Caco-2 (cell line): ENCODE data around the gene TEX36. TPM values are rescaled to one million over a fixed set of nuclear protein-coding genes. Genes with fewer than 3 reads are reported as not detected.

Experiments
- BruUV-seq: library from RNA; stranded (reverse); fragments of 400-500 nt; replicated peaks from 2 replicates; lab custom pipeline; 2021; lab: Mats Ljungman, UMichigan
- CTCF ChIA-PET: fragments of 300-600 bp; sonication (Branson Sonifier 250); formaldehyde crosslinking; loops from one replicate; lab custom pipeline; 2022; ENCODE audit warnings: antibody characterized with exemption; lab: Charles Lee
- POLR2A ChIA-PET: fragments of 300-600 bp; sonication (Branson Sonifier 250); formaldehyde crosslinking; loops from one replicate; lab custom pipeline; 2022; ENCODE audit warnings: antibody characterized with exemption; lab: Charles Lee
- DNase-seq, 2 experiments: peaks; one replicate each; pipeline versions ENCODE4 v3.0.0 to v3.0.0-alpha.2; 2020 to 2022
- H3K27me3 ChIP-seq: replicated peaks from 2 replicates; pipeline ENCODE4 v1.6.0; 2011; ENCODE audit warnings: low read length; ENCODE audit not compliant: control insufficient read depth, insufficient read depth
- H3K36me3 ChIP-seq: 2 replicates; pipeline ENCODE4 v1.5.1; 2011; ENCODE audit warnings: low read length; ENCODE audit not compliant: control insufficient read depth, insufficient read depth
- H3K4me1 ChIP-seq: fragments of 250-450 bp; sonication (Bioruptor Pico); 2 replicates; pipeline ENCODE4 v1.5.1; 2020; ENCODE audit warnings: mild to moderate bottlenecking
- H3K4me3 ChIP-seq: 2 replicates; pipeline ENCODE4 v1.5.1; 2011; ENCODE audit warnings: low read depth, mild to moderate bottlenecking, control low read depth, low read length
- H3K9me3 ChIP-seq: fragments of 250-450 bp; sonication (Bioruptor Pico); 2 replicates; pipeline ENCODE4 v1.5.1; 2020; ENCODE audit warnings: mild to moderate bottlenecking, moderate library complexity
- H3K27ac Mint-ChIP-seq: one replicate; pipeline ENCODE4 v1.8.0; 2022; ENCODE audit warnings: mixed read lengths; ENCODE audit not compliant: unreplicated experiment
- H3K27me3 Mint-ChIP-seq: one replicate; pipeline ENCODE4 v1.8.0; 2022; ENCODE audit warnings: mixed read lengths; ENCODE audit not compliant: insufficient read depth, unreplicated experiment
- H3K36me3 Mint-ChIP-seq: one replicate; pipeline ENCODE4 v1.8.0; 2022; ENCODE audit warnings: mild to moderate bottlenecking, mixed read lengths; ENCODE audit not compliant: insufficient read depth, unreplicated experiment
- H3K4me1 Mint-ChIP-seq: one replicate; pipeline ENCODE4 v1.8.0; 2022; ENCODE audit warnings: low read depth, mixed read lengths; ENCODE audit not compliant: unreplicated experiment
- H3K4me3 Mint-ChIP-seq: one replicate; pipeline ENCODE4 v1.8.0; 2022; ENCODE audit warnings: mild to moderate bottlenecking, moderate library complexity, mixed read lengths; ENCODE audit not compliant: unreplicated experiment
- H3K9me3 Mint-ChIP-seq: one replicate; pipeline ENCODE4 v1.8.0; 2022; ENCODE audit warnings: mixed read lengths; ENCODE audit not compliant: unreplicated experiment
- intact Hi-C: fragments of 100-400 bp; cut with micrococcal nuclease; formaldehyde crosslinking; loops from one replicate; pipeline ENCODE4 v1.10.0; 2022; ENCODE audit not compliant: unreplicated experiment
- total RNA-seq: library from RNA; stranded (reverse); gene quantifications from 2 replicates; pipeline ENCODE4 v1.2.3, GENCODE V29; 2022
- TF ChIP-seq, protein P1 (sequence below), 2 experiments: fragments of 200-600 bp in 1 of 2; IDR thresholded peaks; 1 replicate in 1 of 2; 2 replicates in 1 of 2; pipeline versions ENCODE4 v1.5.1 to v1.8.0; 2011 to 2022; ENCODE audit warnings: antibody characterized with exemption in 1 of 2, control low read depth in 1 of 2, inconsistent platforms in 1 of 2, low read depth in 1 of 2, low read length in 1 of 2, mild to moderate bottlenecking in 1 of 2, moderate library complexity in 1 of 2; ENCODE audit not compliant: insufficient read depth in 1 of 2, severe bottlenecking in 1 of 2, unreplicated experiment in 1 of 2

The TEX36 gene
- total RNA-seq, 1 experiment from 2014 or later, result not detected

DNA sequence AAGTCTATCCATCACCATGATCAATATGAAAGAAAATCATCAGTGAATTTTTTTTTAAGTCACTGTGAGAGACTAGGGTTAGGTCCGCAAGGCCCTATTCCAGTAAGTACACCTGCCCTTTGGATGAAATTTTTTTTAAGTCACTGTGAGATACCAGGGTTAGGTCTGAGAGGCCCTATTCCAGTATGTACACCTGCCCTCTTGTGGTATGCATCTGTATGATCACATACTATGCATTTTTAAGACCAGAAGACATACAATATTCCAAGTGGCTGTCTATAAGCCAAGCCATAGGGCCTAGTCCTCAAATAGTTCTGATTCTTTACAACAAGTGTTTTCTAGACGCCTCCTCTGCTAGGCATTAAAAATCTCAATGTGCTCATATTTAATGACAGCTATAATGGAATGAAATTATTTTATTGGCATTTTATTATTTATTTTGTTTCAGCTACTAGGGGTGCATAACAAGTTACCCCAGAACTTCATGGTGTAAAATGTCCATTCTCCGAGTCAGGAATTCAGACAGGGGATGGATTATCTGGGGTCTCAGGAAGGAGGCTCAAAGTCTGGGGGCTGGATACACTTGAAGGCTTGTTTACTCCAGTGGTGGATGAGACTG, 53.1 kb downstream of the TEX36 start:
- CTCF ChIA-PET, result no interaction called here
- H3K27me3 ChIP-seq, result no peaks in the 10 kb centered on the region

DNA sequence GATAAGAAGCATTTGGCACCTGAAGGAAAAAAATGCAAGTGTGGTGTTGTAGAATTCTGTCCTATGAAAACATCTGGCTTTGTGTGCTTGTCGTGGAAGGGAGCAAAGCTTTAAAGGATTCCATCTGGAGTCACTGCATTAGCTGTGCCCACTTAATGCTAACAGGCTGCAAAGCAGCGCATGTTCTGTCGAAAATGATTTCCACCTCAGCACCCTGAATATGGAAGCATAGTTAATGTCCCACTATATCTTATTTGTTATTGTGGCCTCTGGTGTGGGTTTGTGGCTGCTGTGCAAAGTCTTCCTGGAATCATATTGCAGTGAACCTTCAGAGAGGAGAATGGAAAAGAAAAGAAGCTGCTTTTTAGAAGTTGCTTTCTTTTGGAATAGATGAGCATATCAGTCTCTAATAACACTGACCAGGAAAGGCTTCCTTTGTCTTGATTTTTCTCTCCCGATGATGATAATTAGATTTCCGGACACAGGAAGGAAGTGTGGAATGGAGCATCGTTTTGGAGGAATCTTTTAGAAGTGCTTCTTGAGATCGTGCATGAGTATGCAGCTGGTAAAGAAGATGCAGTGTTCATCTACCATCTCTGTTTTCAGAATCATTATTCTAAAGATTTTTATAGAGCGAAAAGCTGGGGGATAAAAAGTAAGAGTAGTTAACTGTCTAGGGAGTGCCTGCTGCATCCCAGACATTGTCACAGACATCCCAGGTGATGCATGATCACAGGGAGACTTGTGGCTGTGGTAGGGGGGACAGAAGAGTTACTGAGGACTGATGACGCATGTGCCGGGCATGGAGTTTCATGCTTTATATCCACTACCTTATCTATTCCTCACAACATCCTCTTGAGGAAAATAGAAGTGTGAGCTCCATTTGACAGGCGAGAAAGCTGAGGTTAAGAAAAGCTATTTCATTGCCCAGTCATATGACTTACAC, 54.6 kb downstream of the TEX36 start:
- H3K36me3 Mint-ChIP-seq, result no peaks in the 10 kb centered on the region
- Histone ChIP-seq H3K27me3 (no peaks in the 10 kb centered on the region), H3K36me3 (no peaks in the 10 kb centered on the region), H3K4me1 (no peaks in the 10 kb centered on the region), H3K9me3 (no peaks in the 10 kb centered on the region; the same call in 1 of the 2 replicates), H3K4me3 (no peak overlapping the region)
- CTCF ChIA-PET, result no interaction called here
- no peaks in the 10 kb centered on the region for H3K9me3 Mint-ChIP-seq
- peaks cover 26% of the 10 kb centered on the region for H3K27me3 Mint-ChIP-seq
- H3K4me3 Mint-ChIP-seq, result no peak overlapping the region
- H3K4me1 Mint-ChIP-seq, result no peaks in the 10 kb centered on the region
- TF ChIP-seq, protein P1, sequence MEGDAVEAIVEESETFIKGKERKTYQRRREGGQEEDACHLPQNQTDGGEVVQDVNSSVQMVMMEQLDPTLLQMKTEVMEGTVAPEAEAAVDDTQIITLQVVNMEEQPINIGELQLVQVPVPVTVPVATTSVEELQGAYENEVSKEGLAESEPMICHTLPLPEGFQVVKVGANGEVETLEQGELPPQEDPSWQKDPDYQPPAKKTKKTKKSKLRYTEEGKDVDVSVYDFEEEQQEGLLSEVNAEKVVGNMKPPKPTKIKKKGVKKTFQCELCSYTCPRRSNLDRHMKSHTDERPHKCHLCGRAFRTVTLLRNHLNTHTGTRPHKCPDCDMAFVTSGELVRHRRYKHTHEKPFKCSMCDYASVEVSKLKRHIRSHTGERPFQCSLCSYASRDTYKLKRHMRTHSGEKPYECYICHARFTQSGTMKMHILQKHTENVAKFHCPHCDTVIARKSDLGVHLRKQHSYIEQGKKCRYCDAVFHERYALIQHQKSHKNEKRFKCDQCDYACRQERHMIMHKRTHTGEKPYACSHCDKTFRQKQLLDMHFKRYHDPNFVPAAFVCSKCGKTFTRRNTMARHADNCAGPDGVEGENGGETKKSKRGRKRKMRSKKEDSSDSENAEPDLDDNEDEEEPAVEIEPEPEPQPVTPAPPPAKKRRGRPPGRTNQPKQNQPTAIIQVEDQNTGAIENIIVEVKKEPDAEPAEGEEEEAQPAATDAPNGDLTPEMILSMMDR (IDR thresholded peaks at IDR 0.05; ENCODE audit: insufficient read depth in 1 of 2, low read depth in 1 of 2, low read length in 1 of 2, severe bottlenecking in 1 of 2, unreplicated experiment in 1 of 2), result no peak
- POLR2A ChIA-PET, result interaction anchor here (0.6 to 0.7 kb wide), 2 partner anchors 177 to 580 kb away, joined by 3 read pairs; no protein-coding TSS in a partner anchor
- no peak overlapping the region for H3K27ac Mint-ChIP-seq
- BruUV-seq, result no TSS peak
- no peak for DNase-seq
- intact Hi-C loops, result loop anchor here (2.0 to 10.0 kb wide), 3 partner anchors 104 to 581 kb away; no protein-coding TSS in a partner anchor

More for the DNA sequence above, 53.1 kb downstream of the TEX36 start:
- H3K9me3 Mint-ChIP-seq, result no peaks in the 10 kb centered on the region
- Histone ChIP-seq H3K9me3 (no peaks in the 10 kb centered on the region), H3K4me3 (no peak overlapping the region), H3K4me1 (no peaks in the 10 kb centered on the region), H3K36me3 (no peaks in the 10 kb centered on the region)
- no TSS peak for BruUV-seq
- intact Hi-C loops, result loop anchor here (2.0 to 10.0 kb wide), 3 partner anchors 105 to 583 kb away; no protein-coding TSS in a partner anchor
- DNase-seq, result peak in 1 of 2 experiments; percentile 57
- no peaks in the 10 kb centered on the region for H3K4me1 Mint-ChIP-seq
- no peak overlapping the region for H3K4me3 Mint-ChIP-seq
- peaks cover 25% of the 10 kb centered on the region for H3K27me3 Mint-ChIP-seq
- TF ChIP-seq, protein P1 (IDR thresholded peaks at IDR 0.05; ENCODE audit: insufficient read depth in 1 of 2, low read depth in 1 of 2, low read length in 1 of 2, severe bottlenecking in 1 of 2, unreplicated experiment in 1 of 2), result peak; percentile 59 to 74
- no peak overlapping the region for H3K27ac Mint-ChIP-seq
- POLR2A ChIA-PET, result no interaction called here
- H3K36me3 Mint-ChIP-seq, result no peaks in the 10 kb centered on the region

DNA sequence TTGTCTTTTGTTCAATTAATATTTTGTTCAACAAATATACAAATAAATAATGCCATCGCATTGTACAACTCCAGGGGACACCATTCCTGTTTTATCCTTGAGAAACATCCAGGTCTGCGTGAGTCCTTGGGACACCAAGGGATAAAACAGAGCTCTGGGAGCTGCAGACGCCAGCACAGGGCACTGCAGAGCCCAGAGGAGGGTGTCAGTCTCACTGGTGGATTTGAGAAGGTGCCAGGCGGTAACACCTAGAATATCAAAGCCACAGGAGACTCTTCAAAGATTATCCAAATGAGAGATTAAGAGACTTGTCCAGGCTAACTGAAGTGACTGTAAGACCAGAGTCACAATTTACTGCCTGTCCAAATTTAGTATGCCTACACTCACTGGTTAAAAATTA, 55.3 kb downstream of the TEX36 start:
- no peaks in the 10 kb centered on the region for H3K9me3 Mint-ChIP-seq
- H3K36me3 Mint-ChIP-seq, result no peaks in the 10 kb centered on the region
- H3K27ac Mint-ChIP-seq, result no peak overlapping the region
- no peaks in the 10 kb centered on the region for H3K4me1 ChIP-seq
- ChIA-PET CTCF (no interaction called here), POLR2A (interaction anchor here (0.7 kb wide), 1 partner anchor 176 kb away, joined by 3 read pairs; no protein-coding TSS in a partner anchor)
- H3K27me3 ChIP-seq, result no peaks in the 10 kb centered on the region
- H3K27me3 Mint-ChIP-seq, result peaks cover 25% of the 10 kb centered on the region
- no peak overlapping the region for H3K4me3 ChIP-seq
- no peaks in the 10 kb centered on the region for H3K36me3 ChIP-seq
- H3K4me1 Mint-ChIP-seq, result no peaks in the 10 kb centered on the region
- no peak for DNase-seq
- intact Hi-C loops, result loop anchor here (2.0 to 10.0 kb wide), 3 partner anchors 103 to 580 kb away; no protein-coding TSS in a partner anchor
- H3K4me3 Mint-ChIP-seq, result no peak overlapping the region
- BruUV-seq, result no TSS peak
- H3K9me3 ChIP-seq, result no peaks in the 10 kb centered on the region; the same call in 1 of the 2 replicates
- TF ChIP-seq, protein P1 (IDR thresholded peaks at IDR 0.05; ENCODE audit: insufficient read depth in 1 of 2, low read depth in 1 of 2, low read length in 1 of 2, severe bottlenecking in 1 of 2, unreplicated experiment in 1 of 2), result no peak
